Naive thymus-derived CD4-positive, alpha-beta T cell (primary cell): ENCODE measurements around the gene DDX49. TPM values are rescaled to one million over a fixed set of nuclear protein-coding genes. Genes with fewer than 3 reads are reported as not detected.
A peak's percentile ranks its signal among the peaks of the same experiment; 100 is the strongest.

Experiments used
- ATAC-seq: fragments of 150-1000 bp; cut with Tn5 transposase; 2 replicates; pipeline ENCODE4 v1.10.0; 2021; ENCODE audit warnings: mild to moderate bottlenecking, moderate library complexity
- CTCF ChIA-PET: fragments of 350-600 bp; sonication (Branson Sonifier 250); formaldehyde crosslinking; loops from one replicate; lab custom pipeline; 2021; ENCODE audit warnings: antibody characterized with exemption; lab: Charles Lee
- POLR2A ChIA-PET: fragments of 350-600 bp; sonication (Branson Sonifier 250); formaldehyde crosslinking; loops from one replicate; lab custom pipeline; 2021; ENCODE audit warnings: antibody characterized with exemption, inconsistent platforms; lab: Charles Lee
- DNase-seq, 9 donors: peaks; one replicate each; pipeline versions ENCODE4 v3.0.0 to v3.0.0-alpha.2; 2020 to 2022; ENCODE audit warnings: mixed read lengths in 1 of 9
- H3K27ac ChIP-seq: one replicate; pipeline ENCODE4 v1.7.0; 2013; ENCODE audit warnings: mild to moderate bottlenecking, low read depth, low read length, moderate library complexity
- H3K27me3 ChIP-seq, 2 donors: one replicate each; pipeline ENCODE4 v1.7.0; 2013; ENCODE audit warnings: low read length in 2 of 2, mild to moderate bottlenecking in 2 of 2, moderate library complexity in 2 of 2; ENCODE audit not compliant: control insufficient read depth in 2 of 2, insufficient read depth in 2 of 2
- H3K36me3 ChIP-seq, 3 experiments: 1 replicate in 2 of 3; 2 replicates in 1 of 3; pipeline ENCODE4 v1.7.0; 2013; ENCODE audit warnings: low read length in 3 of 3, mild to moderate bottlenecking in 3 of 3, moderate library complexity in 1 of 3; ENCODE audit not compliant: insufficient read depth in 3 of 3, control insufficient read depth in 2 of 3
- H3K4me1 ChIP-seq, 2 donors: one replicate each; pipeline ENCODE4 v1.7.0; 2013; ENCODE audit warnings: low read length in 2 of 2, mild to moderate bottlenecking in 2 of 2, moderate library complexity in 1 of 2; ENCODE audit not compliant: control insufficient read depth in 2 of 2, insufficient read depth in 2 of 2
- H3K4me3 ChIP-seq: 2 replicates; pipeline ENCODE4 v1.7.0; 2013; ENCODE audit warnings: mild to moderate bottlenecking, low read length
- H3K9me3 ChIP-seq, 3 experiments: 1 replicate in 2 of 3; 2 replicates in 1 of 3; pipeline ENCODE4 v1.7.0; 2013; ENCODE audit warnings: low read length in 3 of 3; ENCODE audit not compliant: control insufficient read depth in 2 of 3
- H3K27ac Mint-ChIP-seq, 9 donors: one replicate each; pipeline ENCODE4 v1.8.0; 2020 to 2022; ENCODE audit warnings: mixed read lengths in 9 of 9, mild to moderate bottlenecking in 8 of 9, moderate library complexity in 5 of 9, inconsistent platforms in 2 of 9
- H3K27me3 Mint-ChIP-seq, 5 donors: one replicate each; pipeline ENCODE4 v1.8.0; 2021 to 2022; ENCODE audit warnings: mixed read lengths in 5 of 5, mild to moderate bottlenecking in 1 of 5
- H3K36me3 Mint-ChIP-seq, 5 donors: one replicate each; pipeline ENCODE4 v1.8.0; 2020 to 2022; ENCODE audit warnings: mixed read lengths in 5 of 5, mild to moderate bottlenecking in 3 of 5, inconsistent platforms in 1 of 5
- H3K4me1 Mint-ChIP-seq, 7 donors: one replicate each; pipeline ENCODE4 v1.8.0; 2020 to 2022; ENCODE audit warnings: mixed read lengths in 7 of 7, mild to moderate bottlenecking in 3 of 7, inconsistent platforms in 1 of 7
- H3K4me3 Mint-ChIP-seq, 10 donors: one replicate each; pipeline ENCODE4 v1.8.0; 2020 to 2022; ENCODE audit warnings: mild to moderate bottlenecking in 10 of 10, mixed read lengths in 10 of 10, moderate library complexity in 6 of 10, inconsistent platforms in 2 of 10
- H3K9me3 Mint-ChIP-seq, 11 donors: one replicate each; pipeline ENCODE4 v1.8.0; 2020 to 2022; ENCODE audit warnings: mixed read lengths in 11 of 11, mild to moderate bottlenecking in 4 of 11, inconsistent platforms in 1 of 11, moderate library complexity in 1 of 11
- intact Hi-C, 2 donors: fragments of 100-400 bp; cut with micrococcal nuclease; formaldehyde crosslinking; loops; one replicate each; pipeline ENCODE4 v1.15.1; 2023
- polyA plus RNA-seq, 2 donors: library from polyadenylated mRNA; unstranded; fragments of 300-500 nt; fragmentation: Illumina TruSeq; gene quantifications; one replicate each; pipeline ENCODE4 v1.2.3, GENCODE V29; 2021
- total RNA-seq, 6 experiments: library from RNA in 5 of 6; stranded (reverse) in 5 of 6; gene quantifications; 1 replicate in 5 of 6; 2 replicates in 1 of 6; pipeline ENCODE4 v1.2.3 and lab custom pipeline; 2021 to 2026

The DDX49 gene
- total and polyA plus RNA-seq, 7 experiments from 2014 or later: 19.9 to 63.2 (median 50.2) TPM

DNA sequence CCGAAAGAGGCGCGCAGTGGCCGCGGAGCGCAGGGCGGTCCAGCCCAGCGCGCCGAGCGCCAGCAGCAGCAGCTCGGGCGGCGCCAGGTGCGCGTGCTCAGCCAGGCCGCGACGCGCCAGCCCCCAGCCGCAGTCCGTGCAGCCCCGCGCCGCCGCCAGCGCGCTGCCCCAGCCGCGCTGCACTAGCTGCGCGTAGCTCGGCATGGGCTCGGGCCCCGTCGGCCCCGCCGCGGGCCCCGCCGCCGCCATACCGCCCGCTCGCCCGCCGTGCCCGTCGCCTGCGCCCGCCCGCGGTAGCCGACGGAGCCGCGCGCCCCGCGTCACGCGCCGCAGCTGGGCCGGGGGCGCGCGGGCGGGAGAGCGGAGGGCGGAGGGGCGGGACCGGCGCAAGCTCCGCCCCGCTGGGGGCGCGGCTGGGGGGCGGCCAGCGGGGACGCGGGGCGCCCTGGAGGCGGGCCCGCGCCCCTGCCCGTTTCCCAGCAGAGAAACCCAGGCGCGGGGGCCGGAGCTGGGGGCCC is 23.6 kb upstream of the DDX49 start, which contains the start of gene CERS1:
CERS1 (minus strand) TSS at position 335 of the 518 bp plus-strand sequence; CDS start at position 249, 86 bp downstream.
- Mint-ChIP-seq H3K27ac (peak within 1 kb of the TSS in 2 of 9 donors; percentile 18 to 52), H3K36me3 (peaks cover 0 to 4% (median 1%) of the 10 kb centered on the region in 5 donors), H3K4me1 (peaks cover 2 to 16% (median 11%) of the 10 kb centered on the region in 7 donors), H3K4me3 (peak within 1 kb of the TSS; percentile 52 to 87 (median 70)), H3K9me3 (no peaks in the 10 kb centered on the region), H3K27me3 (peaks cover 12 to 40% (median 32%) of the 10 kb centered on the region in 5 donors)
- ChIA-PET CTCF (no interaction called here), POLR2A (no interaction called here)
- intact Hi-C loops: no loop called here
- H3K27ac ChIP-seq: no peak within 1 kb of the TSS
- ATAC-seq: no peak
- no peak within 1 kb of the TSS for H3K4me3 ChIP-seq
- no peaks in the 10 kb centered on the region for H3K9me3 ChIP-seq
- no peaks in the 10 kb centered on the region for H3K27me3 ChIP-seq
- H3K4me1 ChIP-seq: no peaks in the 10 kb centered on the region
- DNase-seq: no peak
- peaks cover 0 to 26% (median 0%) of the 10 kb centered on the region in 3 experiments for H3K36me3 ChIP-seq

DNA sequence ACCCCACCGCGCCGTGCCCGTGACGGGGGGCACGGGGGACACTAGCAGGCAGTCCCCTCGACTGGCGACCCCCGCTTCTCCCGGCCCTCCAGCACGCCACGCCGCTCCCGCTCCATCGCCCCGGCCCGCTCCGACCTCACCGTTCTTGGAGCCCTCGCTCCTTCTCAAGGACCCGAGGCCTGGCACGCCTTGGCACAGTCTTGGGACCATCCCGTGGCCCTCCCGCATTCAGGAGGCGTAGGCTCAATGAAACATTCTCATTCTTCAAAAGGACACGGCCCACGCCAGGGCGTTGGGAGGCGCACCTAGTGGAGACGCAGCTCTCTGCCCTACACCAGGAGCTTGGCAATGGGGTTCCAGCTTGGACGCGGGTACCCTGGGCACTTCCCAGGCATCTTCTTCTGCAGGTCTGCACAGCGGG is 23.1 kb upstream of the DDX49 start:
- POLR2A ChIA-PET: no interaction called here
- H3K4me3 ChIP-seq: no peak overlapping the region
- peak overlapping the region; percentile 52 to 87 (median 70) for H3K4me3 Mint-ChIP-seq
- H3K27ac Mint-ChIP-seq: peak overlapping the region in 2 of 9 donors; percentile 18 to 52
- no peak for ATAC-seq
- H3K4me1 ChIP-seq: no peaks in the 10 kb centered on the region
- H3K36me3 ChIP-seq: peaks cover 0 to 31% (median 0%) of the 10 kb centered on the region in 3 experiments
- H3K36me3 Mint-ChIP-seq: peaks cover 0 to 6% (median 3%) of the 10 kb centered on the region in 5 donors
- no peaks in the 10 kb centered on the region for H3K27me3 ChIP-seq
- no peak for DNase-seq
- no peaks in the 10 kb centered on the region for H3K9me3 Mint-ChIP-seq
- peaks cover 12 to 40% (median 32%) of the 10 kb centered on the region in 5 donors for H3K27me3 Mint-ChIP-seq
- CTCF ChIA-PET: no interaction called here
- no peaks in the 10 kb centered on the region for H3K9me3 ChIP-seq
- intact Hi-C loops: no loop called here
- H3K27ac ChIP-seq: no peak overlapping the region
- H3K4me1 Mint-ChIP-seq: peaks cover 2 to 16% (median 11%) of the 10 kb centered on the region in 7 donors

DNA sequence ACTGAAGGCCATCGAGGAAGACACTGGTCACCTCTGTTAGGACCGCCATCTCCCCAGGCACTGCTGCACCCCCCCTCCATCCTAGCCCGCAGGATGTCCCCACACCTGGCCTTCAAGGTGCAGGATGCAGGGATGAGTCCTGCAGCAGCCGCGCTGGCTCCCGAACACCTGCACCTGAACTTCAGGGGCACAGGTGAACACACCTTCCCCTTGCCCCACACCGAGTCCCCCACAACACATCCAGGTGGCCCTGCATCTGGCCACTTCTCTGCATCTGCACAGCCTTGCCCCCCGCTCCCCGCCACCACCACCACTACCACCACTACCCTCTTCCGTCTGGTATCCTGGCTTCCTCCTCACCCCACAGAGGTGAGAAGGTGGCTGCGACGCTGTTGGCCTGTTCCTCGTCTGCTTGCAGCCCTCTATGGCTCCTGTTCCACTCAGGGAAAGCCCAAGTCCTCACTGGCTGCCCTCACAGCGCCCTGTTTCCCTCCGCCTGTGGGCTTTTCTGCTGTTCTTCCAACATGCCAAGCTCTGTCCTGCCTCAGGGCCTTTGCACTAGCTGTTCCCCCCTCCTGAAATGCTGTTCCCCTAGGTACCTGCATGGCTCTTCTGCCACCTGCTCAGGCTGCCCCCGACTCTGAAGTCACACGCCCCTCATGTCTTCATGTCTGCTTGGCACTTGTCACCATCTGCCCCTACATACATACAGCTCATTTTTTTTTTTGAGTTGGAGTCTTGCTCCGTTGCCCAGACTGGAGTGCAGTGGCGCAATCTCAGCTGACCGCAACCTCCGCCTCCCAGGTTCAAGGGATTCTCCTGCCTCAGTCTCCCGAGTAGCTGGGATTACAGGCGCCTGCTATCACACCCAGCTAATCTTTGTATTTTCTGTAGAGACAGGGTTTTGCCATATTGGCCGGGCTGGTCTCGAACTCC is 22.2 kb upstream of the DDX49 start:
- Histone ChIP-seq H3K4me1 (no peaks in the 10 kb centered on the region), H3K27me3 (no peaks in the 10 kb centered on the region), H3K9me3 (no peaks in the 10 kb centered on the region), H3K4me3 (no peak overlapping the region), H3K36me3 (peaks cover 0 to 36% (median 0%) of the 10 kb centered on the region in 3 experiments), H3K27ac (no peak overlapping the region)
- POLR2A ChIA-PET: no interaction called here
- Mint-ChIP-seq H3K4me1 (peaks cover 2 to 16% (median 11%) of the 10 kb centered on the region in 7 donors), H3K27ac (no peak overlapping the region), H3K9me3 (no peaks in the 10 kb centered on the region), H3K27me3 (peaks cover 12 to 35% (median 32%) of the 10 kb centered on the region in 5 donors), H3K36me3 (peaks cover 0 to 11% (median 4%) of the 10 kb centered on the region in 5 donors), H3K4me3 (peak overlapping the region; percentile 20 to 87 (median 60))
- no peak for DNase-seq
- intact Hi-C loops: no loop called here
- CTCF ChIA-PET: interaction anchor here (0.6 kb wide), 1 partner anchor 50 kb away, joined by 3 read pairs; no protein-coding TSS in a partner anchor
- no peak for ATAC-seq

DNA sequence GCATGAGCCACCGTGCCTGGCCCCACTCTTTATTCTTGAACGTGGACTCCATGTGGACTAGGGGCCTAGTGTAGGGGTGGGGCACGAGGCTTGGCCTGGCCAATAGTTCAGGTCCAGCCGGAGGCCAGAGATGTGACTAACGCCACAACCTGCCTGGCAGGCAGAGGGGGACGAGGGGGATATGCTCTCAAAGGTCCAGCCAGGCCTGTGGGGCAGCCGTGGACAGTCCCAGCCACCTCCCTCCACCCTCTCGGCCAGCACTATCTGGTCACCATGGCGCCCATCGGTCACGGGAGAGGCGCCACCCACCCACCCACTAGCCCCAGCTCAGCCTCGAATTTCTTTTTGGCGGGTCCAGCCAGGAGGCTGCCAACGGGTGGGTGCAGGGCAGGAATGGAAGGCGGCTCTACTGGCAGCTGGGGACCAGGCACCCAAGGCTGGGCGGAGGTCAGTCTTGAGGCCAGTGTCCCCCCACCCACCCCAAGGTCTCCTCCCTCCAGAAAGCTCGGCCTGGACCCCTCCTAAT is 21.4 kb upstream of the DDX49 start:
- Histone ChIP-seq H3K27me3 (no peaks in the 10 kb centered on the region), H3K36me3 (peaks cover 0 to 40% (median 0%) of the 10 kb centered on the region in 3 experiments), H3K9me3 (no peaks in the 10 kb centered on the region), H3K27ac (no peak overlapping the region), H3K4me1 (no peaks in the 10 kb centered on the region), H3K4me3 (no peak overlapping the region)
- H3K27ac Mint-ChIP-seq: no peak overlapping the region
- H3K4me1 Mint-ChIP-seq: peaks cover 2 to 18% (median 11%) of the 10 kb centered on the region in 7 donors
- intact Hi-C loops: no loop called here
- no peak for ATAC-seq
- CTCF ChIA-PET: no interaction called here
- H3K27me3 Mint-ChIP-seq: peaks cover 12 to 33% (median 26%) of the 10 kb centered on the region in 5 donors
- no peak for DNase-seq
- POLR2A ChIA-PET: interaction anchor here (0.6 kb wide), 1 partner anchor 17 kb away, joined by 3 read pairs; no protein-coding TSS in a partner anchor
- no peaks in the 10 kb centered on the region for H3K9me3 Mint-ChIP-seq
- peak overlapping the region in 2 of 10 donors; percentile 60 to 87 for H3K4me3 Mint-ChIP-seq
- H3K36me3 Mint-ChIP-seq: peaks cover 0 to 14% (median 4%) of the 10 kb centered on the region in 5 donors

GRCh38 chr19:18898607-18899408 is 20.7 kb upstream of the DDX49 start:
- H3K36me3 Mint-ChIP-seq: peaks cover 0 to 18% (median 4%) of the 10 kb centered on the region in 5 donors
- Histone ChIP-seq H3K9me3 (no peaks in the 10 kb centered on the region), H3K36me3 (peaks cover 0 to 47% (median 4%) of the 10 kb centered on the region in 3 experiments), H3K27ac (no peak overlapping the region), H3K27me3 (no peaks in the 10 kb centered on the region), H3K4me3 (no peak overlapping the region), H3K4me1 (no peaks in the 10 kb centered on the region)
- peaks cover 12 to 27% (median 19%) of the 10 kb centered on the region in 5 donors for H3K27me3 Mint-ChIP-seq
- H3K27ac Mint-ChIP-seq: no peak overlapping the region
- H3K9me3 Mint-ChIP-seq: no peaks in the 10 kb centered on the region
- DNase-seq (no peak), ATAC-seq (no peak)
- no peak overlapping the region for H3K4me3 Mint-ChIP-seq
- ChIA-PET CTCF (no interaction called here), POLR2A (interaction anchor here (0.6 kb wide), 1 partner anchor 18 kb away, joined by 3 read pairs; no protein-coding TSS in a partner anchor)
- H3K4me1 Mint-ChIP-seq: peaks cover 2 to 17% (median 11%) of the 10 kb centered on the region in 7 donors
- intact Hi-C loops: no loop called here
